HG02973 (cell line): ENCODE data around the gene NPRL2.
A peak's percentile ranks its signal among the peaks of the same experiment; 100 is the strongest.

ENCODE experiments used
- ATAC-seq: cut with Tn5 transposase; IDR thresholded peaks from one replicate; pipeline ENCODE4 v1.9.1; 2021; ENCODE audit warnings: moderate library complexity; ENCODE audit not compliant: unreplicated experiment

NPRL2 gene

GRCh38 chr3:50373146-50374051, 22.8 kb upstream of the NPRL2 start:
- no peak for ATAC-seq

- ATAC-seq: no peak
These were observed 21.8 kb upstream of the NPRL2 start for GRCh38 chr3:50372349-50372748.

- no peak for ATAC-seq
These were observed 20.6 kb upstream of the NPRL2 start for GRCh38 chr3:50371133-50371685.

GRCh38 chr3:50370594-50370993, 20.0 kb upstream of the NPRL2 start:
- no peak for ATAC-seq

GRCh38 chr3:50369012-50369670, 18.6 kb upstream of the NPRL2 start:
- ATAC-seq: no peak

GRCh38 chr3:50365842-50366220, 15.3 kb upstream of the NPRL2 start:
- ATAC-seq: no peak

- ATAC-seq: peak; percentile 75
These were observed 14.7 kb upstream of the NPRL2 start for GRCh38 chr3:50365080-50365841.

GRCh38 chr3:50364573-50365079, 14.1 kb upstream of the NPRL2 start:
- ATAC-seq: no peak

GRCh38 chr3:50359760-50360110, 9.2 kb upstream of the NPRL2 start:
- ATAC-seq: peak; percentile 4

- ATAC-seq: peak; percentile 98
These were observed 8.6 kb upstream of the NPRL2 start, which contains the start of gene TMEM115 for GRCh38 chr3:50358911-50359759. Gene TMEM115 (minus strand): TSS chr3:50359521. CDS start chr3:50359063, 458 bp downstream.

- ATAC-seq: no peak
These were observed 7.9 kb upstream of the NPRL2 start for GRCh38 chr3:50358355-50358910.

GRCh38 chr3:50357481-50357880, 6.9 kb upstream of the NPRL2 start:
- ATAC-seq: no peak

- no peak for ATAC-seq
These were observed 6.0 kb upstream of the NPRL2 start for GRCh38 chr3:50356553-50356952.

GRCh38 chr3:50355829-50356552, 5.4 kb upstream of the NPRL2 start:
- no peak for ATAC-seq

GRCh38 chr3:50354850-50355249, 4.3 kb upstream of the NPRL2 start:
- no peak for ATAC-seq

GRCh38 chr3:50354186-50354764, 3.7 kb upstream of the NPRL2 start:
- ATAC-seq: no peak

- no peak for ATAC-seq
These were observed 2.9 kb upstream of the NPRL2 start for GRCh38 chr3:50353245-50354004.

GRCh38 chr3:50352781-50353180, 2.2 kb upstream of the NPRL2 start:
- no peak for ATAC-seq
